IMR-90 (cell line): ENCODE measurements around the gene ADGRG1. TPM values are rescaled to one million over a fixed set of nuclear protein-coding genes. Genes with fewer than 3 reads are reported as not detected.

ENCODE experiments used
- ATAC-seq: fragments of 200-7000 bp; cut with Tn5 transposase; 2 replicates; pipeline ENCODE4 v1.9.1; 2020; ENCODE audit warnings: low read depth, mild to moderate bottlenecking, moderate library complexity
- BruUV-seq: library from RNA; stranded (reverse); fragments of 400-500 nt; replicated peaks from 2 replicates; lab custom pipeline; 2021; lab: Mats Ljungman, UMichigan
- CTCF ChIA-PET: fragments of 300-600 bp; formaldehyde crosslinking; extraction: SDS; loops from one replicate; lab custom pipeline; 2021; ENCODE audit warnings: antibody characterized with exemption; lab: Yijun Ruan, JAX
- POLR2A ChIA-PET: fragments of 300-600 bp; sonication (Branson Sonifier 250); formaldehyde crosslinking; loops from one replicate; lab custom pipeline; 2022; ENCODE audit warnings: antibody characterized with exemption; ENCODE audit not compliant: unreplicated experiment; lab: Charles Lee
- DNase-seq: peaks from one replicate; pipeline ENCODE4 v3.0.0; 2013
- H2AFZ ChIP-seq: replicated peaks from 2 replicates; pipeline ENCODE3; 2013; ENCODE audit warnings: low read length, mild to moderate bottlenecking; ENCODE audit not compliant: poor library complexity
- H2AK5ac ChIP-seq: 2 replicates; pipeline ENCODE4 v1.6.1; 2013; ENCODE audit warnings: low read depth, low read length, inconsistent platforms
- H2AK9ac ChIP-seq: replicated peaks from 2 replicates; pipeline ENCODE3; 2013; ENCODE audit warnings: mild to moderate bottlenecking, low read depth, low read length, moderate library complexity; ENCODE audit not compliant: poor library complexity
- H2BK120ac ChIP-seq: 2 replicates; pipeline ENCODE4 v1.6.1; 2013; ENCODE audit warnings: low read depth, low read length, inconsistent platforms
- H2BK15ac ChIP-seq: 3 replicates; pipeline ENCODE4 v1.6.1; 2013; ENCODE audit warnings: low read depth, low read length, inconsistent platforms
- H2BK20ac ChIP-seq: 2 replicates; pipeline ENCODE4 v1.6.1; 2013; ENCODE audit warnings: low read depth, mild to moderate bottlenecking, inconsistent platforms, low read length, moderate library complexity
- H2BK5ac ChIP-seq: 2 replicates; pipeline ENCODE4 v1.6.1; 2013; ENCODE audit warnings: mild to moderate bottlenecking, low read depth, low read length, inconsistent platforms; ENCODE audit not compliant: poor library complexity, severe bottlenecking
- H3K14ac ChIP-seq: replicated peaks from 2 replicates; pipeline ENCODE4 v1.6.1; 2013; ENCODE audit warnings: low read depth, low read length, inconsistent platforms
- H3K18ac ChIP-seq: 2 replicates; pipeline ENCODE4 v1.6.1; 2013; ENCODE audit warnings: low read depth, low read length, control low read depth
- H3K23ac ChIP-seq: 2 replicates; pipeline ENCODE4 v1.6.1; 2013; ENCODE audit warnings: low read depth, low read length, inconsistent platforms
- H3K27ac ChIP-seq: 2 replicates; pipeline ENCODE4 v1.5.1; 2013; ENCODE audit warnings: mild to moderate bottlenecking, control low read depth, low read length; ENCODE audit not compliant: insufficient read depth
- H3K27me3 ChIP-seq: 2 replicates; pipeline ENCODE4 v1.6.1; 2013; ENCODE audit warnings: low read length; ENCODE audit not compliant: control insufficient read depth, insufficient read depth
- H3K36me3 ChIP-seq: 2 replicates; pipeline ENCODE4 v1.6.1; 2013; ENCODE audit warnings: low read length, mixed read lengths; ENCODE audit not compliant: control insufficient read depth, insufficient read depth
- H3K4ac ChIP-seq: 2 replicates; pipeline ENCODE4 v1.6.1; 2013; ENCODE audit warnings: low read depth, low read length, inconsistent platforms
- H3K4me1 ChIP-seq: 2 replicates; pipeline ENCODE4 v1.6.1; 2013; ENCODE audit warnings: low read length, mixed read lengths; ENCODE audit not compliant: control insufficient read depth, insufficient read depth
- H3K4me2 ChIP-seq: 2 replicates; pipeline ENCODE4 v1.6.1; 2013; ENCODE audit warnings: low read depth, mild to moderate bottlenecking, control low read depth, low read length, moderate library complexity
- H3K4me3 ChIP-seq: 2 replicates; pipeline ENCODE4 v1.5.1; 2013; ENCODE audit warnings: low read depth, mild to moderate bottlenecking, control low read depth, low read length, moderate library complexity; ENCODE audit not compliant: insufficient read depth
- H3K56ac ChIP-seq: 2 replicates; pipeline ENCODE4 v1.6.1; 2013; ENCODE audit warnings: low read length, inconsistent platforms; ENCODE audit not compliant: insufficient read depth; ENCODE audit errors: extremely low read depth
- H3K79me1 ChIP-seq, 2 experiments: 2 replicates each; pipeline ENCODE4 v1.6.1; 2013; ENCODE audit warnings: low read length in 2 of 2, inconsistent platforms in 1 of 2, low read depth in 1 of 2
- H3K9ac ChIP-seq: 2 replicates; pipeline ENCODE4 v1.6.1; 2013; ENCODE audit warnings: low read depth, low read length, control low read depth
- H3K9me1 ChIP-seq: 2 replicates; pipeline ENCODE4 v1.6.1; 2013; ENCODE audit warnings: low read length, inconsistent platforms; ENCODE audit not compliant: insufficient read depth
- H3K9me3 ChIP-seq: 2 replicates; pipeline ENCODE4 v1.6.1; 2013; ENCODE audit warnings: low read length; ENCODE audit not compliant: control insufficient read depth, insufficient read depth
- H4K20me1 ChIP-seq: 2 replicates; pipeline ENCODE4 v1.6.1; 2013; ENCODE audit warnings: low read length, inconsistent platforms; ENCODE audit not compliant: insufficient read depth
- H4K5ac ChIP-seq: 2 replicates; pipeline ENCODE4 v1.6.1; 2013; ENCODE audit warnings: mild to moderate bottlenecking, low read depth, low read length, control low read depth
- H4K8ac ChIP-seq, 2 experiments: 2 replicates each; pipeline ENCODE4 v1.6.1; 2013; ENCODE audit warnings: low read depth in 2 of 2, low read length in 2 of 2, control low read depth in 1 of 2, inconsistent platforms in 1 of 2
- H4K91ac ChIP-seq: 2 replicates; pipeline ENCODE4 v1.6.1; 2013; ENCODE audit warnings: low read depth, low read length, inconsistent platforms; ENCODE audit not compliant: insufficient read depth
- FOS ChIP-seq: fragments of 150-350 bp; IDR thresholded peaks from 2 replicates; pipeline ENCODE4 v1.6.1; 2016; ENCODE audit warnings: low read depth, low read length
- RCOR1 ChIP-seq: IDR thresholded peaks from 2 replicates; pipeline ENCODE4 v1.6.1; 2012; ENCODE audit warnings: mild to moderate bottlenecking, low read length, improper control_type of control experiment; ENCODE audit not compliant: insufficient replicate concordance
- WGBS, 2 experiments: methylation state at CpG; one replicate each; pipeline versions ENCODE4 v1.1.5 to v1.1.7; 2013; ENCODE audit warnings: missing lambda C conversion rate in 2 of 2; ENCODE audit not compliant: insufficient read length in 1 of 2; ENCODE audit errors: extremely low coverage in 2 of 2; 5-methylcytosine and 5-hydroxymethylcytosine counted together
- dilution Hi-C: fragments of 300-500 bp; cut with HindIII; formaldehyde crosslinking; loops from one replicate; pipeline ENCODE4 v1.14.3; 2018; ENCODE audit warnings: low sequenced_read_pairs; ENCODE audit not compliant: unreplicated experiment
- in situ Hi-C: fragments of 300-500 bp; cut with MboI; formaldehyde crosslinking; loops from 3 replicates; pipeline ENCODE4 v1.14.3; 2019; ENCODE audit warnings: low sequenced_read_pairs, inconsistent platforms, mixed read lengths
- intact Hi-C: fragments of 100-400 bp; cut with micrococcal nuclease; formaldehyde crosslinking; loops from 2 replicates; pipeline ENCODE4 v1.10.0; 2022
- polyA plus RNA-seq, 3 experiments: library from polyadenylated mRNA; depleted of rRNA; stranded (reverse); fragments of >200 nt; gene quantifications; 2 replicates each; pipeline ENCODE4 v1.2.3, GENCODE V29; 2012; ENCODE audit warnings: low replicate concordance in 1 of 3
- total RNA-seq: library from RNA; depleted of rRNA; stranded (reverse); fragments of >200 nt; gene quantifications from 2 replicates; pipeline ENCODE4 v1.2.3, GENCODE V29; 2012
- TF ChIP-seq, protein P1 (sequence below): fragments of 150-350 bp; IDR thresholded peaks from 2 replicates; pipeline ENCODE4 v1.6.1; 2017; ENCODE audit warnings: mild to moderate bottlenecking, antibody characterized with exemption, low read length, low read depth

ADGRG1 gene
- total and polyA plus RNA-seq, 2 of the 4 experiments (the other 2 are of a cell fraction), result 0.90 to 8.4 TPM

DNA sequence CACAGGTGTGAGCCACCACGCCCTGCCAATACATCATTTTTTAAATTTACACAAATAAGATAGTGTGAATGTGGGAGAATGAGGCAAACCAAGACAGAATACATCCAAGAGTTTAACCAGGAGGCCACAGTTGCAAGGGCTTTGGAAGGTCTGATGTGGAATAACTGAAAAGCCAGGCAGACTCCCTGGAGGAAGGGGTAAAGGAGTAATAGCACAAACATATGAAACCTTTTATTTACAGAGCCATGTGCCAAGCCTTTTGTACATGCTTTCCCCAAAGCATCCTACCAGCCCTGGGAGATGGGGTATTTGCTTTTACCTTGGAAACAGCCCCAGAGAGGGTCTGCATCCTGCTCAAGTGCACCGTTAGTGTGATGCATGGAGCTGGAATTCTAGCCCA, 44.4 kb downstream of the ADGRG1 start:
- H3K14ac ChIP-seq, result no peak overlapping the region
- no peak overlapping the region for H3K9ac ChIP-seq
- H2BK120ac ChIP-seq, result no peak overlapping the region
- CTCF ChIA-PET, result no interaction called here
- H3K4ac ChIP-seq, result no peak overlapping the region
- POLR2A ChIA-PET, result no interaction called here
- H3K56ac ChIP-seq, result no peak overlapping the region
- no peak overlapping the region for H4K8ac ChIP-seq
- no peak for DNase-seq
- peaks cover 63% of the 10 kb centered on the region for H3K27me3 ChIP-seq
- no peak overlapping the region for H2BK5ac ChIP-seq
- no peaks in the 10 kb centered on the region for H3K36me3 ChIP-seq
- H3K4me1 ChIP-seq, result no peaks in the 10 kb centered on the region
- H3K9me1 ChIP-seq, result no peaks in the 10 kb centered on the region; the same call in 1 of the 2 replicates
- no peaks in the 10 kb centered on the region for H3K9me3 ChIP-seq
- no peak overlapping the region for H4K91ac ChIP-seq
- ATAC-seq, result no peak
- 43% methylated on average over 1 of the region's 2 CpGs; no CpG with 5 or more reads in 1 of the 2 experiments for WGBS, 2 experiments
- no peaks in the 10 kb centered on the region; the same call in 1 of the 2 replicates for H4K20me1 ChIP-seq
- no peak overlapping the region for H3K27ac ChIP-seq
- H3K18ac ChIP-seq, result no peak overlapping the region
- no peak overlapping the region for H3K23ac ChIP-seq
- in situ Hi-C loops, result no loop called here
- H3K4me2 ChIP-seq, result no peak overlapping the region
- dilution Hi-C loops, result no loop called here
- H2AK5ac ChIP-seq, result no peak overlapping the region
- H3K79me1 ChIP-seq, result no peaks in the 10 kb centered on the region
- no peak overlapping the region for H3K4me3 ChIP-seq
- H2AK9ac ChIP-seq, result no peak overlapping the region
- intact Hi-C loops, result no loop called here
- TF ChIP-seq, protein P1, sequence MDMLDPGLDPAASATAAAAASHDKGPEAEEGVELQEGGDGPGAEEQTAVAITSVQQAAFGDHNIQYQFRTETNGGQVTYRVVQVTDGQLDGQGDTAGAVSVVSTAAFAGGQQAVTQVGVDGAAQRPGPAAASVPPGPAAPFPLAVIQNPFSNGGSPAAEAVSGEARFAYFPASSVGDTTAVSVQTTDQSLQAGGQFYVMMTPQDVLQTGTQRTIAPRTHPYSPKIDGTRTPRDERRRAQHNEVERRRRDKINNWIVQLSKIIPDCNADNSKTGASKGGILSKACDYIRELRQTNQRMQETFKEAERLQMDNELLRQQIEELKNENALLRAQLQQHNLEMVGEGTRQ, result no peak
- no peak for TF ChIP-seq FOS
- TF ChIP-seq RCOR1, result no peak
- H2AFZ ChIP-seq, result no peak overlapping the region
- no peak overlapping the region for H4K5ac ChIP-seq
- H2BK15ac ChIP-seq, result no peak overlapping the region
- BruUV-seq, result no TSS peak
- no peak overlapping the region for H2BK20ac ChIP-seq
